Epithelial cell of esophagus (primary cell): Measurements from ENCODE around the gene SUN3.
A peak's percentile ranks its signal among the peaks of the same experiment; 100 is the strongest.

Experiments used
- DNase-seq: peaks from one replicate; pipeline ENCODE4 v3.0.0; 2010; ENCODE audit warnings: low read depth
- H3K4me3 ChIP-seq: 2 replicates; pipeline ENCODE4 v1.5.1; 2011; ENCODE audit warnings: mild to moderate bottlenecking, low read length, control low read depth
- TF ChIP-seq, protein P1 (sequence below): IDR thresholded peaks from 2 replicates; pipeline ENCODE4 v1.5.1; 2011; ENCODE audit warnings: low read depth, mild to moderate bottlenecking, low read length, control low read depth, inconsistent platforms; ENCODE audit not compliant: insufficient read depth; ENCODE audit errors: missing control alignments

Gene SUN3

DNA sequence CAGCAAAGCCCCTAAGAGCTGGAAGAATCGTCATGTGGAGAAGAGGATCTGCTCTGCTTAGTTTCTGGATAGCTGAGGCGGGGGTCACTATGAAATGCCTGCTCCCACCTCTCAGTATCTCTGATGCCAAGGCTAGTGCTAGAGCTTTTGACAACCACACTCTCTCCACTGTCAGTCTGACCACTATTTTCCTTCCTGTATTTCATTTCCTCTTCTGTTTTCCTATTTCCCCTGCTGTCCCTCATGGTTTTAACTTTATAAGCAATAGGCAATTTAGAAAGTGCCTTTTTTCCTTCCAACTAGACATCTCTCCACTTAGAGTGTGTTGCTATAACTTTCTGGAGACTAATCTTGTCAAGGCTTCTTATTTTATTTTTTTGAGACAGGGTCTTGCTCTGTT lies 30.1 kb upstream of the SUN3 start:
- H3K4me3 ChIP-seq = no peak overlapping the region
- TF ChIP-seq, protein P1, sequence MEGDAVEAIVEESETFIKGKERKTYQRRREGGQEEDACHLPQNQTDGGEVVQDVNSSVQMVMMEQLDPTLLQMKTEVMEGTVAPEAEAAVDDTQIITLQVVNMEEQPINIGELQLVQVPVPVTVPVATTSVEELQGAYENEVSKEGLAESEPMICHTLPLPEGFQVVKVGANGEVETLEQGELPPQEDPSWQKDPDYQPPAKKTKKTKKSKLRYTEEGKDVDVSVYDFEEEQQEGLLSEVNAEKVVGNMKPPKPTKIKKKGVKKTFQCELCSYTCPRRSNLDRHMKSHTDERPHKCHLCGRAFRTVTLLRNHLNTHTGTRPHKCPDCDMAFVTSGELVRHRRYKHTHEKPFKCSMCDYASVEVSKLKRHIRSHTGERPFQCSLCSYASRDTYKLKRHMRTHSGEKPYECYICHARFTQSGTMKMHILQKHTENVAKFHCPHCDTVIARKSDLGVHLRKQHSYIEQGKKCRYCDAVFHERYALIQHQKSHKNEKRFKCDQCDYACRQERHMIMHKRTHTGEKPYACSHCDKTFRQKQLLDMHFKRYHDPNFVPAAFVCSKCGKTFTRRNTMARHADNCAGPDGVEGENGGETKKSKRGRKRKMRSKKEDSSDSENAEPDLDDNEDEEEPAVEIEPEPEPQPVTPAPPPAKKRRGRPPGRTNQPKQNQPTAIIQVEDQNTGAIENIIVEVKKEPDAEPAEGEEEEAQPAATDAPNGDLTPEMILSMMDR = no peak

DNA sequence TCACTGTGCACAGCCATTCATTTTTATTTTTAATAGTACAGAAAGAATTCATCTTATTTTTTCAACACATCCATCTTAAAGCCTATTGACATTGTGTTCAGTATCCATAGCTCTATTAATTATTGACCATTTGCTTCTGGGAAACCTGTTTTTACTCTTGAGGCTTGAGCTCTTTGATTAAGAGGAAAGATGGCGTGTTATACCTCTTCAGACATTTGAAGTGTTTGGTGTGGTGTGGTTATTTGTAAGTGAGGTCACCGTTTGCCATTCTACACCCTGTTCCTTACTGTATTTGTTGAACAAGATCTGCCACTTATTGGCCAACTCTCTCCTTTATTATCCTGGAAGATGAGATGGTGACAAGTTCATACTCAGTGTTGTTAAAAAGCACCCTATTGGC lies 24.8 kb upstream of the SUN3 start:
- TF ChIP-seq, protein P1 = no peak
- no peak overlapping the region for H3K4me3 ChIP-seq

More for the DNA sequence above, 30.1 kb upstream of the SUN3 start:
- DNase-seq = no peak

DNA sequence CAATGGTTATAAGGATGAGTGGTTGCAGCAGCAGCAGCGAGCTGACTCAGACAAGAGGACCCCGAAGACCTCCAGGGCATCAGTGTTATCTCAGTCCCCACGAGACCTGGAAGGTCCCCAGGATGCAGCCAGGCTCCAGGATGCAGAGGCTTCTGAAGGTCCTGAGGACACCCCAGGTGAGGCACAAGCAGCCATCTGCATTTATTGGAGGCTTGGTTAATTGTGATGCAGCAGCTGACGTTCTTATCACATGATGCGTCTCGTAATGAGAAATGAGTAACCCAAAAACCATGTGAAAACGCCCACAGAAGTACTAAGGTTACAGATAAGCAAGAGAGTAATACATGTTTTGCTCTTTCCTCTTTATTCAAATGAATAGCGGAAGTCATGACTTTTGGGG lies 23.8 kb upstream of the SUN3 start:
- TF ChIP-seq, protein P1 = no peak
- no peak overlapping the region for H3K4me3 ChIP-seq
- DNase-seq = peak; percentile 61

More for the DNA sequence above, 24.8 kb upstream of the SUN3 start:
- DNase-seq = peak; percentile 77

DNA sequence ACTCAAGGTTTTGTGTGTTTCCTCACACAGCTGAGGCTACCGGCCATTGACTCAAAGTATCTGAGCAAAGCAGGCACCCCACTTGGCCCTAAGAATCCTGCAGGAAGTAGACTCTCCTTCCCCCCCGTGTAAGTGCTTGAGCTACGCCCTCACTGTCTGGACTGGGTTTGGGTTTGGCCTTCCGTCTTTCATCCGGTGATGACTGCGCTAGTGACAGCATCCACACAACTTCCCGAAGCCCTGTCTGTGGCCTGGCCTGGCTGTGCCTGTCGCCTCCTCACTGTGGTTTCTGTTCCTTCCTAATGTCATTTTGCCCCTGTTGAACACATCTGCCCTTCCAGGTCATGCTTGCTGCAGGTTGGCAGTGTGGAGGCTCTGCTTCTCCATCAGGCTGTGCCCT lies 20.9 kb upstream of the SUN3 start:
- no peak for DNase-seq
- TF ChIP-seq, protein P1 = no peak
- no peak overlapping the region for H3K4me3 ChIP-seq

DNA sequence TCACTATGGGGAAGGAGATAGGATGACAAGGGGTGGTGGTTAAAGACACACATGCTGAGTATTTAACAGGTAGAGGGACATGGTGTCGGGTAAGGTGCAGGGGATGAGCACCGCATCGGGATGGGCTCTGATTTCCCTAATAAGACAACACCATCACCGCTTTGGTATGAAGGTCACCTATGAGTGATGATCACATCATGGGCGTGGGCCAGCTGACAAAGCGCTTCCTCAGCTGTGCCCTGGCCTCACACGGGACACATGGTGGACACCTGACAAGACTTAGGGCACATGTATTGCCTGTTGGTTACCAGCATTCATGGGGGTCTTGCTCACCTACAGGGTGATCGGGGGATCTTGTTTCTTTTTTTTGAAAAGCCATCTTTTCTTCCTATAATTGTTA lies 19.2 kb upstream of the SUN3 start:
- no peak overlapping the region for H3K4me3 ChIP-seq
- TF ChIP-seq, protein P1 = no peak
- DNase-seq = peak; percentile 75

DNA sequence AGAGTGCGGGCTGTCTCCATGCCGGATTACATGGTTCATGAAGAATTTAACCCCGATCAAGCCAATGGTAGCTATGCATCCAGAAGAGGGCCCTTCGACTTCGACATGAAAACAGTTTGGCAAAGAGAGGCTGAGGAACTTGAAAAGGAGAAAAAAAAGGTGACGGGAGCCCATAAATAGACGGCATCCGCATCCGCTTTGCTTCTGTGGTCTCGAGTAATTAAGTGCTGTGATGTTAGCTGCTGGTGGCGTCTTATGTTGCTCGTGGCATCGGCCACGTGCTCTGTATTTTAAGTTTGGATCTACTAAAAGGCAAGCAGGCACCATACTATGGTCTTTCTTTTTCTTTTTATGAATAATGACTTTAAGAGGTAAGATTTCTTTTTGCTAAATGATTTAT lies 17.6 kb upstream of the SUN3 start:
- TF ChIP-seq, protein P1 = no peak
- no peak overlapping the region for H3K4me3 ChIP-seq
- no peak for DNase-seq

DNA sequence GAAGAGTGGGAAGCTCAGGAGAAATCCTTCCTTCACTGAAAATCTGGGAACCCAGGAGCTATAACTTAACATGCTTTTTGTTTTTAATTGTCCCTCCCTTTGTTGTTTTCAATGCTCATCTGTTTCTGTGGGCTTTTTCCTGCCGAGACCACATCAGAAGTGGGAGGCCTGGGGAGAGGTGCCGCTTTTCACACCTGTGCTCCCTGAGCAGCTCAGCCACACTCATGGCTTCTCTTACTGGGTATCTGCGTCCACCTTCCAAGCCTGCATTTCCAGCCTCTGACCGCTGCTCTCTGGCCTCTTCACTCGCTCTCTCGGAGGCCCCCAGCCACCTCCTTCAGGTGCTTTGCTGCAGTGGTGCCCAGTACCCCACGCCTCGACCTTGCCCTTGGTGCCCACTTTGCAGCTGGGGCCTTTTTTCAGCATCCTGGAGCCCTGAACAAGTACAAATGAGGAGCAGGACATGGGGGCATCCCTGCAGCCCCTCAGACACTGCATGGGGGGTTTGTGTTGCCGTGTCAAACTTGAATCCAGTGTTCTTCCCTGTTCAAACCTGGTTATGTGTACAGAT lies 16.4 kb upstream of the SUN3 start:
- TF ChIP-seq, protein P1 = no peak
- no peak for DNase-seq
- H3K4me3 ChIP-seq = no peak overlapping the region
